Adrenal gland (tissue), 5 donors: ENCODE results near the gene XKR7.

Experiments
- POLR2A ChIP-seq, 2 donors: fragments of 450-650 bp; IDR thresholded peaks; one replicate each; pipeline ENCODE4 v1.6.1; 2017; ENCODE audit warnings: antibody characterized with exemption in 2 of 2, mild to moderate bottlenecking in 2 of 2, moderate library complexity in 1 of 2
- TF ChIP-seq, protein P1 (sequence below), 6 experiments: fragments of 450-650 bp in 4 of 6; fragments of 200-600 bp in 2 of 6; sonication (generic) in 1 of 6; IDR thresholded peaks; 1 replicate in 5 of 6; 2 replicates in 1 of 6; pipeline versions ENCODE4 v1.5.1 to v1.8.0; 2016 to 2021; ENCODE audit warnings: antibody characterized with exemption in 6 of 6, mild to moderate bottlenecking in 2 of 6, moderate library complexity in 1 of 6
- donor health status: DM: no; HTN: no; CAD: no.

DNA sequence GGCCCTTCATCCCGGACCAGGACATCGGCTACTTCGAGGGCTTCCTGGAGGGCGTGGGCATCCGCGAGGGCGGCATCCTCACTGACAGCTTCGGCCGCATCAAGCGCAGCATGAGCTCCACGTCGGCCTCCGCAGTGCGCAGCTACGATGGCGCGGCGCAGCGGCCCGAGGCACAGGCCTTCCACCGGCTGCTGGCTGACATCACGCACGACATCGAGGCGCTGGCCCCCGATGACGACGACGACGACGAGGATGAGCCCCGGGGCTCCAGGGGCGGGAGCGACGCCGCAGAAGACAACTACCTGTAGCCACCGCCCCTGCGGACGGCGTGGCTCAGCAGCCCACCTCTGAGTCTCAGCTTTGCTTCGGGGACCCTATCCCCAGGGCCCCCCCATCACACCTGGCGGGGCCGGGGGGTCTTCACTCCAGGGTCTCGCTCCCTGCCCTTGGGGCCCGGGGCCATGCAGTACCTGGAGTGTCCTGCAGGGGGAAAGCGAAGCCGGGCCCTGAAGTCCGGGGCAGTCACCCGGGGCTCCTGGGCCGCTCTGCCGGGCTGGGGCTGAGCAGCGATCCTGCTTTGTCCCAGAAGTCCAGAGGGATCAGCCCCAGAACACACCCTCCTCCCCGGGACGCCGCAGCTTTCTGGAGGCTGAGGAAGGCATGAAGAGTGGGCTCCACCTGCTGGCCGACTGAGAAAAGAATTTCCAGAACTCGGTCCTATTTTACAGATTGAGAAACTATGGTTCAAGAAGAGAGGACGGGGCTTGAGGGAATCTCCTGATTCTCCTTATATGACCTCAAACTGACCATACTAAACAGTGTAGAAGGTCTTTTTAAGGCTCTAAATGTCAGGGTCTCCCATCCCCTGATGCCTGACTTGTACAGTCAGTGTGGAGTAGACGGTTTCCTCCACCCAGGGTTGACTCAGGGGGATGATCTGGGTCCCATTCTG, 63.3 kb downstream of the XKR7 start:
- TF ChIP-seq, protein P1, sequence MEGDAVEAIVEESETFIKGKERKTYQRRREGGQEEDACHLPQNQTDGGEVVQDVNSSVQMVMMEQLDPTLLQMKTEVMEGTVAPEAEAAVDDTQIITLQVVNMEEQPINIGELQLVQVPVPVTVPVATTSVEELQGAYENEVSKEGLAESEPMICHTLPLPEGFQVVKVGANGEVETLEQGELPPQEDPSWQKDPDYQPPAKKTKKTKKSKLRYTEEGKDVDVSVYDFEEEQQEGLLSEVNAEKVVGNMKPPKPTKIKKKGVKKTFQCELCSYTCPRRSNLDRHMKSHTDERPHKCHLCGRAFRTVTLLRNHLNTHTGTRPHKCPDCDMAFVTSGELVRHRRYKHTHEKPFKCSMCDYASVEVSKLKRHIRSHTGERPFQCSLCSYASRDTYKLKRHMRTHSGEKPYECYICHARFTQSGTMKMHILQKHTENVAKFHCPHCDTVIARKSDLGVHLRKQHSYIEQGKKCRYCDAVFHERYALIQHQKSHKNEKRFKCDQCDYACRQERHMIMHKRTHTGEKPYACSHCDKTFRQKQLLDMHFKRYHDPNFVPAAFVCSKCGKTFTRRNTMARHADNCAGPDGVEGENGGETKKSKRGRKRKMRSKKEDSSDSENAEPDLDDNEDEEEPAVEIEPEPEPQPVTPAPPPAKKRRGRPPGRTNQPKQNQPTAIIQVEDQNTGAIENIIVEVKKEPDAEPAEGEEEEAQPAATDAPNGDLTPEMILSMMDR (IDR thresholded peaks at IDR 0.05): peak; percentile 82 to 95 (median 87)
- no peak for TF ChIP-seq POLR2A (IDR thresholded peaks at IDR 0.05)
